Stimulated activated CD8-positive, alpha-beta memory T cell treated with anti-CD3 and anti-CD28 coated beads, Interleukin-2, amount 100 ng/mL, for 48 hours (primary cell): Measurements from ENCODE around the gene GNAQ.
"Not testable (repeated sequence)": the region's sequence is repeated elsewhere in the genome, so short reads cannot be mapped to it uniquely, and the experiment has no call there.

ENCODE experiments used
- DNase-seq, 2 donors: peaks; one replicate each; pipeline ENCODE4 v3.0.0-alpha.2; 2020; ENCODE audit warnings: low read depth in 2 of 2

Gene GNAQ

GRCh38 chr9:77878793-77879192 lies 152.8 kb downstream of the GNAQ start:
- DNase-seq = not testable (repeated sequence)

GRCh38 chr9:77877976-77878375 lies 153.6 kb downstream of the GNAQ start:
- no peak for DNase-seq

- DNase-seq = no peak
Measured at GRCh38 chr9:77876590-77876989, 155.0 kb downstream of the GNAQ start.

- no peak for DNase-seq
Measured at GRCh38 chr9:77876091-77876490, 155.5 kb downstream of the GNAQ start.

- DNase-seq = no peak
Measured at GRCh38 chr9:77872863-77873262, 158.7 kb downstream of the GNAQ start.

- DNase-seq = no peak
Measured at GRCh38 chr9:77872177-77872576, 159.4 kb downstream of the GNAQ start.

GRCh38 chr9:77871483-77871882 lies 160.1 kb downstream of the GNAQ start:
- no peak for DNase-seq

- no peak for DNase-seq
Measured at GRCh38 chr9:77866878-77867277, 164.7 kb downstream of the GNAQ start.

- no peak for DNase-seq
Measured at GRCh38 chr9:77865385-77866047, 166.1 kb downstream of the GNAQ start.

- DNase-seq = no peak
Measured at GRCh38 chr9:77864211-77864889, 167.3 kb downstream of the GNAQ start.

- not testable (repeated sequence) for DNase-seq
Measured at GRCh38 chr9:77863638-77864037, 168.0 kb downstream of the GNAQ start.

GRCh38 chr9:77860953-77861352 lies 170.7 kb downstream of the GNAQ start:
- not testable (repeated sequence) for DNase-seq

GRCh38 chr9:77857513-77858259 lies 173.9 kb downstream of the GNAQ start:
- no peak for DNase-seq

GRCh38 chr9:77856615-77857014 lies 175.0 kb downstream of the GNAQ start:
- DNase-seq = no peak

- no peak for DNase-seq
Measured at GRCh38 chr9:77854916-77855311, 176.7 kb downstream of the GNAQ start.

- DNase-seq = no peak
Measured at GRCh38 chr9:77854258-77854915, 177.2 kb downstream of the GNAQ start.

- DNase-seq = no peak
Measured at GRCh38 chr9:77853716-77854115, 177.9 kb downstream of the GNAQ start.

- DNase-seq = no peak
Measured at GRCh38 chr9:77851882-77852595, 179.6 kb downstream of the GNAQ start.

- no peak for DNase-seq
Measured at GRCh38 chr9:77848897-77849296, 182.7 kb downstream of the GNAQ start.

- DNase-seq = no peak
Measured at GRCh38 chr9:77848404-77848803, 183.2 kb downstream of the GNAQ start.

GRCh38 chr9:77847626-77848025 lies 184.0 kb downstream of the GNAQ start:
- no peak for DNase-seq

- no peak for DNase-seq
Measured at GRCh38 chr9:77847059-77847499, 184.5 kb downstream of the GNAQ start.
